Smooth muscle cell (in vitro differentiated cells): ENCODE measurements around the gene FOXN3. TPM values are rescaled to one million over a fixed set of nuclear protein-coding genes. Genes with fewer than 3 reads are reported as not detected.

ENCODE experiments used
- DNase-seq: peaks from one replicate; lab custom pipeline; 2025; ENCODE audit not compliant: unreplicated experiment; lab: John Stamatoyannopoulos, UW
- H2AFZ ChIP-seq: fragments of 200-600 bp; sonication (generic); 2 replicates; pipeline ENCODE4 v1.6.0; 2016; ENCODE audit warnings: antibody characterized with exemption, low read depth, mild to moderate bottlenecking
- H3F3A ChIP-seq: fragments of 200-600 bp; sonication (generic); 2 replicates; pipeline ENCODE4 v1.6.0; 2017; ENCODE audit warnings: antibody characterized with exemption, low read depth
- H3K27ac ChIP-seq: fragments of 200-600 bp; sonication (generic); 2 replicates; pipeline ENCODE4 v1.5.1; 2016; ENCODE audit warnings: low read depth, mild to moderate bottlenecking
- H3K27me3 ChIP-seq: fragments of 200-600 bp; sonication (generic); 2 replicates; pipeline ENCODE4 v1.6.1; 2016; ENCODE audit warnings: low read depth, mild to moderate bottlenecking
- H3K36me3 ChIP-seq: fragments of 200-600 bp; sonication (generic); 2 replicates; pipeline ENCODE4 v1.5.1; 2016; ENCODE audit warnings: low read depth
- H3K4me1 ChIP-seq: fragments of 200-600 bp; sonication (generic); 2 replicates; pipeline ENCODE4 v1.5.1; 2016; ENCODE audit warnings: low read depth
- H3K4me2 ChIP-seq: fragments of 200-600 bp; sonication (generic); 2 replicates; pipeline ENCODE4 v1.6.0; 2016; ENCODE audit warnings: mild to moderate bottlenecking
- H3K4me3 ChIP-seq: fragments of 200-600 bp; sonication (generic); 2 replicates; pipeline ENCODE4 v1.5.1; 2016; ENCODE audit warnings: mild to moderate bottlenecking
- H3K79me2 ChIP-seq: fragments of 200-600 bp; sonication (generic); 2 replicates; pipeline ENCODE4 v1.6.0; 2016; ENCODE audit warnings: low read depth, mild to moderate bottlenecking
- H3K9ac ChIP-seq: fragments of 200-600 bp; sonication (generic); 2 replicates; pipeline ENCODE4 v1.6.0; 2016; ENCODE audit warnings: low read depth
- H3K9me3 ChIP-seq: fragments of 200-600 bp; sonication (generic); replicated peaks from 2 replicates; pipeline ENCODE4 v1.5.1; 2016; ENCODE audit warnings: low read depth
- H4K20me1 ChIP-seq: fragments of 200-600 bp; sonication (generic); 2 replicates; pipeline ENCODE4 v1.6.0; 2016; ENCODE audit warnings: low read depth
- CTCF ChIP-seq: fragments of 200-600 bp; sonication (generic); IDR thresholded peaks from 2 replicates; pipeline ENCODE4 v1.5.1; 2017; ENCODE audit warnings: borderline replicate concordance, mild to moderate bottlenecking, antibody characterized with exemption; ENCODE audit not compliant: insufficient read depth, poor library complexity, severe bottlenecking
- WGBS: methylation state at CpG from one replicate; pipeline ENCODE4 v1.1.7; 2016; ENCODE audit warnings: low lambda C conversion rate; 5-methylcytosine and 5-hydroxymethylcytosine counted together
- polyA plus RNA-seq: library from polyadenylated mRNA; unstranded; fragments of >200 nt; fragmentation: Nextera tagmentation; extraction: Ambion mirVana; gene quantifications from 2 replicates; pipeline ENCODE4 v1.2.1, GENCODE V29; 2016
- total RNA-seq: library from RNA; depleted of rRNA; stranded (reverse); fragments of >200 nt; gene quantifications from 2 replicates; pipeline ENCODE4 v1.2.3, GENCODE V29; 2014

Gene FOXN3
- total and polyA plus RNA-seq, 2 experiments from 2014 or later = 24.5 to 31.5 TPM

DNA sequence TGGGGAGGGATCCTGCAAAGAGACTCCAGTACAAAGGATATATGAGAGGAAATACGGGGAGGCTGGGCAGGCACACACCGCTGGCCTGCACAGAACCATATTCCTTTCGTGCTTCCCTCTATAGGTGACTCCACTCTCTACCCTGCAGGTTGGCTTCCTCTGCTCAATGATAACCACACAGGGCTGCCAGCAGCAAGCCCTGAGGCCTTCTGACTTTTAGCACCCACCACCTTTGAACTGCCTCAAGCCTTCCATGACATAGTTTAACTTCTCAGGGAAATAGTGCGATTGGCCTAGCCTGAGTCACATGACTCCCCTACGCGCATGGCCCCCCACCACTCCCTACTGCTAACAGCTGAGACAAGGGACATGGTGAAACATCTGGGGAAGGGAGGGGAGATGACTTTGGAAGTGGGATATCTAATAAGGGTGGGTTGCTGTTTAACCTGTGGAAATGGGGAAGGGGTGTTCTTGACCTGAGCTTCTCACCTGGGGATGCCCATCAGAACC lies 3.0 kb upstream of the FOXN3 start:
- no peaks in the 10 kb centered on the region for H3K27me3 ChIP-seq
- no peak overlapping the region for H3K9ac ChIP-seq
- 98% methylated on average over 6 of the region's 6 CpGs for WGBS
- no peaks in the 10 kb centered on the region for H4K20me1 ChIP-seq
- no peak overlapping the region for H3K27ac ChIP-seq
- no peaks in the 10 kb centered on the region for H3F3A ChIP-seq
- TF ChIP-seq CTCF = no peak
- H3K4me2 ChIP-seq = no peak overlapping the region
- H3K36me3 ChIP-seq = no peaks in the 10 kb centered on the region
- H3K4me3 ChIP-seq = no peak overlapping the region
- no peak for DNase-seq
- H3K4me1 ChIP-seq = peaks cover 7% of the 10 kb centered on the region
- H3K79me2 ChIP-seq = peaks cover 3% of the 10 kb centered on the region
- no peak overlapping the region for H2AFZ ChIP-seq
- no peaks in the 10 kb centered on the region for H3K9me3 ChIP-seq

DNA sequence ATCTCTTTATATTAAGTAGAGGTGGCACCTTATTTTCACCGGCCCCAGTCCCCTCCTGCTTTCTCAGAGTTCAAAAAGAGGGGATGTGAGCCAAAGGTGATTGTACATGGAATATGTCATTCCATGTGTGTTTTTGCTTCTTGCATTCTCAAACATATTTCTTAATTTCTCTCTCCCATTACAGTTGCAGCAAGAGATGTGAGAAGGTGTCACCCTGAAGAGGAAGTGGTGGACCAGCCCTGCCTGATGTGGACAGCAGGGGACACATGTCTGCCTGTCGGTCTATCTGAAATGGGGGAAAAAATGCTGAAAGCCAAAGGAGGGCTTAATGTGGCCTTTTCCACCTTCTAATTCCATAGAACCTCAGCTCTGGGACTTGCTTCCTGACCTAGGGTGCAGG lies 1.9 kb upstream of the FOXN3 start:
- no peak overlapping the region for H2AFZ ChIP-seq
- TF ChIP-seq CTCF = no peak
- peaks cover 14% of the 10 kb centered on the region for H3K79me2 ChIP-seq
- no peak for DNase-seq
- H3K36me3 ChIP-seq = no peaks in the 10 kb centered on the region
- no peaks in the 10 kb centered on the region for H3F3A ChIP-seq
- no peaks in the 10 kb centered on the region for H3K27me3 ChIP-seq
- 90% methylated on average over 2 of the region's 2 CpGs for WGBS
- no peak overlapping the region for H3K27ac ChIP-seq
- no peak overlapping the region for H3K4me2 ChIP-seq
- H3K4me3 ChIP-seq = no peak overlapping the region
- H4K20me1 ChIP-seq = no peaks in the 10 kb centered on the region
- no peak overlapping the region for H3K9ac ChIP-seq
- H3K4me1 ChIP-seq = peaks cover 7% of the 10 kb centered on the region
- H3K9me3 ChIP-seq = no peaks in the 10 kb centered on the region

GRCh38 chr14:89418452-89418851 lies 1.4 kb upstream of the FOXN3 start:
- Histone ChIP-seq H3K9ac (no peak overlapping the region), H3K4me3 (no peak overlapping the region), H3K27ac (no peak overlapping the region), H3K27me3 (no peaks in the 10 kb centered on the region), H3K79me2 (peaks cover 15% of the 10 kb centered on the region), H3K9me3 (no peaks in the 10 kb centered on the region), H3F3A (no peaks in the 10 kb centered on the region), H3K4me2 (no peak overlapping the region), H2AFZ (no peak overlapping the region), H4K20me1 (no peaks in the 10 kb centered on the region), H3K4me1 (peaks cover 7% of the 10 kb centered on the region), H3K36me3 (no peaks in the 10 kb centered on the region)
- DNase-seq = no peak
- TF ChIP-seq CTCF = no peak
- 85% methylated on average over 7 of the region's 7 CpGs for WGBS
